Trophoblast cell (in vitro differentiated cells and primary cell): Measurements from ENCODE around the gene MYO16.
A peak's percentile ranks its signal among the peaks of the same experiment; 100 is the strongest.

Experiments used
- DNase-seq, 2 donors: peaks; one replicate each; pipeline ENCODE4 v3.0.0-alpha.2; 2016
- H2AFZ ChIP-seq: 2 replicates; pipeline ENCODE4 v1.6.1; 2013; ENCODE audit warnings: low read length, moderate library complexity, mild to moderate bottlenecking; ENCODE audit not compliant: insufficient read depth, poor library complexity
- H2AK5ac ChIP-seq: 2 replicates; pipeline ENCODE4 v1.6.1; 2013; ENCODE audit warnings: mild to moderate bottlenecking, low read length
- H2BK120ac ChIP-seq: 2 replicates; pipeline ENCODE4 v1.6.1; 2013; ENCODE audit warnings: low read length, mild to moderate bottlenecking, moderate library complexity; ENCODE audit not compliant: insufficient read depth, poor library complexity
- H2BK12ac ChIP-seq: 2 replicates; pipeline ENCODE4 v1.6.1; 2013; ENCODE audit warnings: mild to moderate bottlenecking, low read length, moderate library complexity
- H2BK5ac ChIP-seq: 2 replicates; pipeline ENCODE4 v1.6.1; 2013; ENCODE audit warnings: low read length, low read depth, moderate library complexity, mild to moderate bottlenecking; ENCODE audit not compliant: poor library complexity
- H3K14ac ChIP-seq: 2 replicates; pipeline ENCODE4 v1.6.1; 2013; ENCODE audit warnings: mild to moderate bottlenecking, low read length
- H3K18ac ChIP-seq: 2 replicates; pipeline ENCODE4 v1.6.1; 2013; ENCODE audit warnings: mild to moderate bottlenecking, low read length
- H3K23ac ChIP-seq: 2 replicates; pipeline ENCODE4 v1.6.1; 2013; ENCODE audit warnings: low read length
- H3K27ac ChIP-seq: 2 replicates; pipeline ENCODE4 v1.5.1; 2013; ENCODE audit warnings: low read depth, mild to moderate bottlenecking, inconsistent platforms, low read length, moderate library complexity
- H3K27me3 ChIP-seq: 2 replicates; pipeline ENCODE4 v1.6.1; 2013; ENCODE audit warnings: inconsistent platforms, mild to moderate bottlenecking, low read length, moderate library complexity; ENCODE audit not compliant: insufficient read depth
- H3K36me3 ChIP-seq, 2 experiments: 1 replicate in 1 of 2; 2 replicates in 1 of 2; pipeline ENCODE4 v1.6.1; 2013; ENCODE audit warnings: low read length in 2 of 2, mild to moderate bottlenecking in 2 of 2, moderate library complexity in 1 of 2; ENCODE audit not compliant: insufficient read depth in 2 of 2, control insufficient read depth in 1 of 2
- H3K4ac ChIP-seq: 2 replicates; pipeline ENCODE4 v1.6.1; 2013; ENCODE audit warnings: low read depth, mild to moderate bottlenecking, low read length, moderate library complexity
- H3K4me1 ChIP-seq, 2 experiments: 1 replicate in 1 of 2; 2 replicates in 1 of 2; pipeline ENCODE4 v1.6.1; 2013; ENCODE audit warnings: low read length in 2 of 2, mild to moderate bottlenecking in 2 of 2, moderate library complexity in 1 of 2; ENCODE audit not compliant: insufficient read depth in 2 of 2, control insufficient read depth in 1 of 2
- H3K4me2 ChIP-seq: 2 replicates; pipeline ENCODE4 v1.6.1; 2013; ENCODE audit warnings: inconsistent platforms, mild to moderate bottlenecking, low read length, moderate library complexity
- H3K4me3 ChIP-seq: 2 replicates; pipeline ENCODE4 v1.5.1; 2013; ENCODE audit warnings: mild to moderate bottlenecking, low read depth, low read length, inconsistent platforms
- H3K79me1 ChIP-seq: one replicate; pipeline ENCODE4 v1.6.1; 2013; ENCODE audit warnings: low read length
- H3K79me2 ChIP-seq: 2 replicates; pipeline ENCODE4 v1.6.1; 2013; ENCODE audit warnings: low read length, mild to moderate bottlenecking; ENCODE audit not compliant: control insufficient read depth, insufficient read depth, poor library complexity
- H3K9ac ChIP-seq: 2 replicates; pipeline ENCODE4 v1.6.1; 2013; ENCODE audit warnings: mild to moderate bottlenecking, low read length
- H3K9me3 ChIP-seq: 2 replicates; pipeline ENCODE4 v1.6.1; 2013; ENCODE audit warnings: low read depth, mild to moderate bottlenecking, control low read depth, inconsistent platforms, low read length; ENCODE audit not compliant: insufficient read depth
- H4K12ac ChIP-seq: 2 replicates; pipeline ENCODE4 v1.6.1; 2013; ENCODE audit warnings: low read depth, mild to moderate bottlenecking, low read length, moderate library complexity
- H4K8ac ChIP-seq: 2 replicates; pipeline ENCODE4 v1.6.1; 2013; ENCODE audit warnings: low read depth, mild to moderate bottlenecking, low read length, moderate library complexity
- H4K91ac ChIP-seq: one replicate; pipeline ENCODE4 v1.6.1; 2013; ENCODE audit warnings: low read depth, mild to moderate bottlenecking, low read length, moderate library complexity
- WGBS: extraction: QIAGEN DNeasy Blood & Tissue Kit; methylation state at CpG from one replicate; pipeline ENCODE4 v1.1.7; 2013; ENCODE audit warnings: missing lambda C conversion rate; ENCODE audit not compliant: insufficient read length, insufficient coverage; ENCODE audit errors: extremely low coverage; 5-methylcytosine and 5-hydroxymethylcytosine counted together

MYO16 gene

GRCh38 chr13:108816375-108816774, 187.0 kb downstream of the MYO16 start:
- peak; percentile 48 to 85 for DNase-seq
- no CpG with 5 or more reads among the region's 8 CpGs for WGBS
- H3K4ac ChIP-seq = no peak overlapping the region

GRCh38 chr13:108827646-108828045, 198.2 kb downstream of the MYO16 start:
- Histone ChIP-seq H3K4ac (no peak overlapping the region), H3K4me2 (no peak overlapping the region), H3K79me2 (no peaks in the 10 kb centered on the region), H3K27ac (no peak overlapping the region), H4K12ac (no peak overlapping the region), H2BK120ac (no peak overlapping the region), H3K27me3 (no peaks in the 10 kb centered on the region), H3K9ac (no peak overlapping the region), H2BK12ac (no peak overlapping the region), H3K9me3 (peaks cover 3% of the 10 kb centered on the region), H4K8ac (no peak overlapping the region), H3K79me1 (no peaks in the 10 kb centered on the region), H2AFZ (no peak overlapping the region), H2BK5ac (no peak overlapping the region), H3K4me1 (no peaks in the 10 kb centered on the region), H3K23ac (no peak overlapping the region), H3K14ac (no peak overlapping the region), H3K36me3 (peaks cover 0 to 2% of the 10 kb centered on the region in 2 experiments), H2AK5ac (no peak overlapping the region), H3K18ac (no peak overlapping the region), H4K91ac (no peak overlapping the region), H3K4me3 (no peak overlapping the region)
- no peak for DNase-seq
- no CpG with 5 or more reads among the region's 4 CpGs for WGBS

More at GRCh38 chr13:108816375-108816774, 187.0 kb downstream of the MYO16 start:
- Histone ChIP-seq H3K27me3 (no peaks in the 10 kb centered on the region), H3K79me2 (no peaks in the 10 kb centered on the region), H4K91ac (no peak overlapping the region), H3K18ac (no peak overlapping the region), H3K4me3 (no peak overlapping the region), H2AK5ac (no peak overlapping the region), H3K4me1 (no peaks in the 10 kb centered on the region), H2BK12ac (no peak overlapping the region), H3K36me3 (no peaks in the 10 kb centered on the region), H4K12ac (no peak overlapping the region), H3K79me1 (no peaks in the 10 kb centered on the region), H3K23ac (no peak overlapping the region), H2BK120ac (no peak overlapping the region), H4K8ac (no peak overlapping the region), H3K9me3 (no peaks in the 10 kb centered on the region), H2BK5ac (no peak overlapping the region), H3K14ac (no peak overlapping the region), H3K4me2 (no peak overlapping the region), H3K27ac (no peak overlapping the region), H3K9ac (no peak overlapping the region), H2AFZ (no peak overlapping the region)

- no peaks in the 10 kb centered on the region for H3K79me1 ChIP-seq
- no CpG with 5 or more reads among the region's 9 CpGs for WGBS
These were observed 198.8 kb downstream of the MYO16 start for GRCh38 chr13:108828086-108828815.

GRCh38 chr13:108830916-108831315, 201.5 kb downstream of the MYO16 start:
- WGBS = no CpG with 5 or more reads among the region's 3 CpGs

More at GRCh38 chr13:108828086-108828815, 198.8 kb downstream of the MYO16 start:
- Histone ChIP-seq H3K4ac (no peak overlapping the region), H2BK5ac (no peak overlapping the region), H3K14ac (no peak overlapping the region), H2AK5ac (no peak overlapping the region), H2BK120ac (no peak overlapping the region), H3K23ac (no peak overlapping the region), H3K36me3 (peaks cover 0 to 2% of the 10 kb centered on the region in 2 experiments), H3K27me3 (no peaks in the 10 kb centered on the region), H2AFZ (no peak overlapping the region), H3K4me1 (no peaks in the 10 kb centered on the region), H4K8ac (no peak overlapping the region), H3K27ac (no peak overlapping the region), H3K79me2 (no peaks in the 10 kb centered on the region), H3K4me2 (no peak overlapping the region), H3K9me3 (peaks cover 3% of the 10 kb centered on the region), H4K12ac (no peak overlapping the region), H3K18ac (no peak overlapping the region), H4K91ac (no peak overlapping the region), H3K4me3 (no peak overlapping the region), H2BK12ac (no peak overlapping the region), H3K9ac (no peak overlapping the region)
- DNase-seq = no peak

More at GRCh38 chr13:108830916-108831315, 201.5 kb downstream of the MYO16 start:
- Histone ChIP-seq H3K23ac (no peak overlapping the region), H3K4ac (no peak overlapping the region), H3K4me2 (no peak overlapping the region), H3K18ac (no peak overlapping the region), H3K79me2 (no peaks in the 10 kb centered on the region), H3K4me3 (no peak overlapping the region), H3K79me1 (no peaks in the 10 kb centered on the region), H3K36me3 (peaks cover 0 to 2% of the 10 kb centered on the region in 2 experiments), H3K14ac (no peak overlapping the region), H3K4me1 (no peaks in the 10 kb centered on the region), H2BK120ac (no peak overlapping the region), H3K9ac (no peak overlapping the region), H3K9me3 (peaks cover 5% of the 10 kb centered on the region), H3K27ac (no peak overlapping the region), H2AK5ac (no peak overlapping the region), H2BK12ac (no peak overlapping the region), H4K12ac (no peak overlapping the region), H3K27me3 (no peaks in the 10 kb centered on the region), H4K91ac (no peak overlapping the region), H2AFZ (no peak overlapping the region), H4K8ac (no peak overlapping the region), H2BK5ac (no peak overlapping the region)
- DNase-seq = no peak
